Caco-2 (cell line): ENCODE data around the gene HK2. TPM values are rescaled to one million over a fixed set of nuclear protein-coding genes. Genes with fewer than 3 reads are reported as not detected.

ENCODE experiments used
- BruUV-seq: library from RNA; stranded (reverse); fragments of 400-500 nt; replicated peaks from 2 replicates; lab custom pipeline; 2021; lab: Mats Ljungman, UMichigan
- CTCF ChIA-PET: fragments of 300-600 bp; sonication (Branson Sonifier 250); formaldehyde crosslinking; loops from one replicate; lab custom pipeline; 2022; ENCODE audit warnings: antibody characterized with exemption; lab: Charles Lee
- POLR2A ChIA-PET: fragments of 300-600 bp; sonication (Branson Sonifier 250); formaldehyde crosslinking; loops from one replicate; lab custom pipeline; 2022; ENCODE audit warnings: antibody characterized with exemption; lab: Charles Lee
- DNase-seq, 2 experiments: peaks; one replicate each; pipeline versions ENCODE4 v3.0.0 to v3.0.0-alpha.2; 2020 to 2022
- H3K27me3 ChIP-seq: replicated peaks from 2 replicates; pipeline ENCODE4 v1.6.0; 2011; ENCODE audit warnings: low read length; ENCODE audit not compliant: control insufficient read depth, insufficient read depth
- H3K36me3 ChIP-seq: 2 replicates; pipeline ENCODE4 v1.5.1; 2011; ENCODE audit warnings: low read length; ENCODE audit not compliant: control insufficient read depth, insufficient read depth
- H3K4me1 ChIP-seq: fragments of 250-450 bp; sonication (Bioruptor Pico); 2 replicates; pipeline ENCODE4 v1.5.1; 2020; ENCODE audit warnings: mild to moderate bottlenecking
- H3K4me3 ChIP-seq: 2 replicates; pipeline ENCODE4 v1.5.1; 2011; ENCODE audit warnings: low read depth, mild to moderate bottlenecking, control low read depth, low read length
- H3K9me3 ChIP-seq: fragments of 250-450 bp; sonication (Bioruptor Pico); 2 replicates; pipeline ENCODE4 v1.5.1; 2020; ENCODE audit warnings: mild to moderate bottlenecking, moderate library complexity
- H3K27ac Mint-ChIP-seq: one replicate; pipeline ENCODE4 v1.8.0; 2022; ENCODE audit warnings: mixed read lengths; ENCODE audit not compliant: unreplicated experiment
- H3K27me3 Mint-ChIP-seq: one replicate; pipeline ENCODE4 v1.8.0; 2022; ENCODE audit warnings: mixed read lengths; ENCODE audit not compliant: insufficient read depth, unreplicated experiment
- H3K36me3 Mint-ChIP-seq: one replicate; pipeline ENCODE4 v1.8.0; 2022; ENCODE audit warnings: mild to moderate bottlenecking, mixed read lengths; ENCODE audit not compliant: insufficient read depth, unreplicated experiment
- H3K4me1 Mint-ChIP-seq: one replicate; pipeline ENCODE4 v1.8.0; 2022; ENCODE audit warnings: low read depth, mixed read lengths; ENCODE audit not compliant: unreplicated experiment
- H3K4me3 Mint-ChIP-seq: one replicate; pipeline ENCODE4 v1.8.0; 2022; ENCODE audit warnings: mild to moderate bottlenecking, moderate library complexity, mixed read lengths; ENCODE audit not compliant: unreplicated experiment
- H3K9me3 Mint-ChIP-seq: one replicate; pipeline ENCODE4 v1.8.0; 2022; ENCODE audit warnings: mixed read lengths; ENCODE audit not compliant: unreplicated experiment
- CTCF ChIP-seq, 2 experiments: fragments of 200-600 bp in 1 of 2; IDR thresholded peaks; 1 replicate in 1 of 2; 2 replicates in 1 of 2; pipeline versions ENCODE4 v1.5.1 to v1.8.0; 2011 to 2022; ENCODE audit warnings: antibody characterized with exemption in 1 of 2, control low read depth in 1 of 2, inconsistent platforms in 1 of 2, low read depth in 1 of 2, low read length in 1 of 2, mild to moderate bottlenecking in 1 of 2, moderate library complexity in 1 of 2; ENCODE audit not compliant: insufficient read depth in 1 of 2, severe bottlenecking in 1 of 2, unreplicated experiment in 1 of 2
- intact Hi-C: fragments of 100-400 bp; cut with micrococcal nuclease; formaldehyde crosslinking; loops from one replicate; pipeline ENCODE4 v1.10.0; 2022; ENCODE audit not compliant: unreplicated experiment
- total RNA-seq: library from RNA; stranded (reverse); gene quantifications from 2 replicates; pipeline ENCODE4 v1.2.3, GENCODE V29; 2022

HK2 gene
- total RNA-seq, 1 experiment from 2014 or later: 19.9 TPM

DNA sequence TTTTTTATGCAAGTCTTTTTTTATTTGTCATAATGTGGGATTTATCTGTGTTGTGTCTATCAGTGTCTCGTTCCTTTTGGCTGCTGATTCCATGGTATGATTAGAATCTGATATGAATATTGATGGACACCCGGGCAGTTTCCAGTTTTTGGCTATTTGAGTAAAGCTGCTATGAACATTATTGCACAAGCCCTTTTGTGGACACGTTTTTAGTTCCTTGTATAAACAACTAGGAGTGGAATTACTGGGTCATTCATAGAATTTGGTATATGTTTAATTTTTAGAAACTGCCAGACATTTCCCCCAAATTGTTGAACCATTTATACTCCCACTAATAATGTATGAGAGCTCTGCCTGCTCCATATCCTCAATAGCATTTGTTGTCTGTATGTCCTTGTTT is 26.6 kb downstream of the HK2 start:
- POLR2A ChIA-PET: no interaction called here
- TF ChIP-seq CTCF (IDR thresholded peaks at IDR 0.05; ENCODE audit: insufficient read depth in 1 of 2, low read depth in 1 of 2, low read length in 1 of 2, severe bottlenecking in 1 of 2, unreplicated experiment in 1 of 2): no peak
- Mint-ChIP-seq H3K4me3 (no peak overlapping the region), H3K4me1 (peaks cover 42% of the 10 kb centered on the region), H3K36me3 (peaks cover 12% of the 10 kb centered on the region), H3K9me3 (no peaks in the 10 kb centered on the region), H3K27ac (no peak overlapping the region), H3K27me3 (no peaks in the 10 kb centered on the region)
- DNase-seq: no peak
- intact Hi-C loops: no loop called here
- no TSS peak for BruUV-seq
- Histone ChIP-seq H3K27me3 (no peaks in the 10 kb centered on the region), H3K4me1 (peaks cover 55% of the 10 kb centered on the region), H3K36me3 (peaks cover 2% of the 10 kb centered on the region; the same call in 1 of the 2 replicates), H3K9me3 (no peaks in the 10 kb centered on the region), H3K4me3 (no peak overlapping the region)
- CTCF ChIA-PET: no interaction called here

GRCh38 chr2:74861531-74861930 is 27.6 kb downstream of the HK2 start:
- H3K9me3 Mint-ChIP-seq: no peaks in the 10 kb centered on the region
- H3K4me1 Mint-ChIP-seq: peaks cover 37% of the 10 kb centered on the region
- DNase-seq: no peak
- no peaks in the 10 kb centered on the region for H3K27me3 Mint-ChIP-seq
- Histone ChIP-seq H3K4me3 (no peak overlapping the region), H3K27me3 (no peaks in the 10 kb centered on the region), H3K36me3 (peaks cover 2% of the 10 kb centered on the region; the same call in 1 of the 2 replicates), H3K9me3 (no peaks in the 10 kb centered on the region), H3K4me1 (peaks cover 55% of the 10 kb centered on the region)
- intact Hi-C loops: no loop called here
- POLR2A ChIA-PET: no interaction called here
- no TSS peak for BruUV-seq
- no peak overlapping the region for H3K27ac Mint-ChIP-seq
- peaks cover 2% of the 10 kb centered on the region for H3K36me3 Mint-ChIP-seq
- H3K4me3 Mint-ChIP-seq: no peak overlapping the region
- no peak for TF ChIP-seq CTCF (IDR thresholded peaks at IDR 0.05; ENCODE audit: insufficient read depth in 1 of 2, low read depth in 1 of 2, low read length in 1 of 2, severe bottlenecking in 1 of 2, unreplicated experiment in 1 of 2)
- CTCF ChIA-PET: interaction anchor here (0.7 kb wide), 1 partner anchor 26 kb away, joined by 4 read pairs; no protein-coding TSS in a partner anchor

GRCh38 chr2:74862020-74862964 is 28.4 kb downstream of the HK2 start:
- CTCF ChIA-PET: interaction anchor here (0.7 to 1.5 kb wide), 2 partner anchors 27 kb away, joined by 4 to 9 read pairs; no protein-coding TSS in a partner anchor
- H3K4me3 Mint-ChIP-seq: no peak overlapping the region
- H3K4me1 Mint-ChIP-seq: peaks cover 38% of the 10 kb centered on the region
- peak; percentile 43 to 67 for DNase-seq
- intact Hi-C loops: no loop called here
- H3K27ac Mint-ChIP-seq: peak overlapping the region; percentile 55
- no peak for TF ChIP-seq CTCF (IDR thresholded peaks at IDR 0.05; ENCODE audit: insufficient read depth in 1 of 2, low read depth in 1 of 2, low read length in 1 of 2, severe bottlenecking in 1 of 2, unreplicated experiment in 1 of 2)
- BruUV-seq: no TSS peak
- POLR2A ChIA-PET: no interaction called here
- H3K36me3 ChIP-seq: peaks cover 2% of the 10 kb centered on the region; the same call in 1 of the 2 replicates
- H3K9me3 ChIP-seq: no peaks in the 10 kb centered on the region
- H3K27me3 Mint-ChIP-seq: no peaks in the 10 kb centered on the region
- peaks cover 52% of the 10 kb centered on the region for H3K4me1 ChIP-seq
- H3K27me3 ChIP-seq: no peaks in the 10 kb centered on the region
- H3K4me3 ChIP-seq: no peak overlapping the region
- H3K36me3 Mint-ChIP-seq: no peaks in the 10 kb centered on the region
- H3K9me3 Mint-ChIP-seq: no peaks in the 10 kb centered on the region
